ENCODE measurements around the gene RABGAP1.

- TF ChIP-seq POLR2A (IDR thresholded peaks at IDR 0.05; ENCODE audit: low read depth), result no peak
- no peak for TF ChIP-seq CTCF (IDR thresholded peaks at IDR 0.05)
- TF ChIP-seq POLR2AphosphoS5 (IDR thresholded peaks at IDR 0.05), result no peak
- TF ChIP-seq EP300 (IDR thresholded peaks at IDR 0.05), result no peak
Measured at GRCh38 chr9:122978601-122979000, 37.8 kb downstream of the RABGAP1 start.

Measured in esophagus muscularis mucosa (tissue), 4 donors.